WTC11 (cell line): Measurements from ENCODE around the gene FOXD4L1.
"Not testable (repeated sequence)": the region's sequence is repeated elsewhere in the genome, so short reads cannot be mapped to it uniquely, and the experiment has no call there.

ENCODE experiments used
- ATF6 ChIP-seq: sonication (generic); formaldehyde crosslinking; IDR thresholded peaks from 2 replicates; pipeline ENCODE4 v1.8.1; 2023; ENCODE audit warnings: mild to moderate bottlenecking, missing genetic modification reagents
- CTCF ChIP-seq: fragments of 200-600 bp; IDR thresholded peaks from 2 replicates; pipeline ENCODE4 v1.8.0; 2022; ENCODE audit warnings: antibody characterized with exemption
- ESRRA ChIP-seq: sonication (generic); formaldehyde crosslinking; IDR thresholded peaks from 2 replicates; pipeline ENCODE4 v1.8.1; 2022; ENCODE audit warnings: mild to moderate bottlenecking, missing genetic modification reagents, borderline replicate concordance
- JUN ChIP-seq: sonication (generic); formaldehyde crosslinking; IDR thresholded peaks from 2 replicates; pipeline ENCODE4 v1.8.0; 2023; ENCODE audit warnings: mild to moderate bottlenecking, missing genetic modification reagents
- SP1 ChIP-seq: sonication (generic); formaldehyde crosslinking; conservative IDR thresholded peaks from 2 replicates; pipeline ENCODE4 v1.8.1; 2022; ENCODE audit warnings: missing genetic modification reagents
- ZBTB21 ChIP-seq: sonication (generic); formaldehyde crosslinking; IDR thresholded peaks from 2 replicates; pipeline ENCODE4 v1.8.1; 2023; ENCODE audit warnings: mild to moderate bottlenecking, missing genetic modification reagents, borderline replicate concordance
- ZNF416 ChIP-seq: fragments of 250-450 bp; sonication (Bioruptor Pico); IDR thresholded peaks from 2 replicates; pipeline ENCODE4 v1.9.0; 2021; ENCODE audit warnings: mild to moderate bottlenecking, inconsistent platforms
- ZSCAN18 ChIP-seq: fragments of 250-450 bp; sonication (Bioruptor Pico); IDR thresholded peaks from 2 replicates; pipeline ENCODE4 v2.1.2; 2022; ENCODE audit warnings: mild to moderate bottlenecking, moderate library complexity
- TF ChIP-seq, protein P1 (sequence below): sonication (generic); formaldehyde crosslinking; IDR thresholded peaks from 2 replicates; pipeline ENCODE4 v1.8.0; 2022; ENCODE audit warnings: mild to moderate bottlenecking, missing genetic modification reagents

GRCh38 chr2:113499886-113500722 is 1.6 kb downstream of the FOXD4L1 start:
- TF ChIP-seq ZNF416 (CRISPR knock-in tag); ZBTB21 (CRISPR knock-in tag); CTCF; ATF6; ZSCAN18 (CRISPR knock-in tag); JUN (CRISPR knock-in tag); SP1 (CRISPR knock-in tag); ESRRA (CRISPR knock-in tag): not testable (repeated sequence)
- TF ChIP-seq, protein P1, sequence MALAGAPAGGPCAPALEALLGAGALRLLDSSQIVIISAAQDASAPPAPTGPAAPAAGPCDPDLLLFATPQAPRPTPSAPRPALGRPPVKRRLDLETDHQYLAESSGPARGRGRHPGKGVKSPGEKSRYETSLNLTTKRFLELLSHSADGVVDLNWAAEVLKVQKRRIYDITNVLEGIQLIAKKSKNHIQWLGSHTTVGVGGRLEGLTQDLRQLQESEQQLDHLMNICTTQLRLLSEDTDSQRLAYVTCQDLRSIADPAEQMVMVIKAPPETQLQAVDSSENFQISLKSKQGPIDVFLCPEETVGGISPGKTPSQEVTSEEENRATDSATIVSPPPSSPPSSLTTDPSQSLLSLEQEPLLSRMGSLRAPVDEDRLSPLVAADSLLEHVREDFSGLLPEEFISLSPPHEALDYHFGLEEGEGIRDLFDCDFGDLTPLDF = not testable (repeated sequence)
